GM18505 (cell line): ENCODE results near the gene WNT7B.

ENCODE experiments used
- ATAC-seq: cut with Tn5 transposase; IDR thresholded peaks from one replicate; pipeline ENCODE4 v1.9.1; 2021; ENCODE audit not compliant: unreplicated experiment
- POLR2A ChIP-seq: IDR thresholded peaks from 4 replicates; pipeline ENCODE4 v1.6.1; 2011; ENCODE audit warnings: borderline replicate concordance; ENCODE audit not compliant: insufficient read depth, insufficient read length; ENCODE audit errors: extremely low read depth

Gene WNT7B

GRCh38 chr22:45886540-45886939 lies 90.4 kb downstream of the WNT7B start:
- no peak for ATAC-seq
- TF ChIP-seq POLR2A = no peak

GRCh38 chr22:45885941-45886395 lies 91.0 kb downstream of the WNT7B start:
- TF ChIP-seq POLR2A = no peak
- no peak for ATAC-seq

- no peak for ATAC-seq
- TF ChIP-seq POLR2A = no peak
Observed at GRCh38 chr22:45885171-45885840, 91.7 kb downstream of the WNT7B start.

GRCh38 chr22:45884201-45885062 lies 92.5 kb downstream of the WNT7B start:
- ATAC-seq = no peak

GRCh38 chr22:45883811-45884170 lies 93.2 kb downstream of the WNT7B start:
- no peak for TF ChIP-seq POLR2A
- ATAC-seq = no peak

More at GRCh38 chr22:45884201-45885062, 92.5 kb downstream of the WNT7B start:
- no peak for TF ChIP-seq POLR2A

GRCh38 chr22:45882881-45883810 lies 93.8 kb downstream of the WNT7B start:
- TF ChIP-seq POLR2A = no peak
- no peak for ATAC-seq

- no peak for TF ChIP-seq POLR2A
- ATAC-seq = no peak
Observed at GRCh38 chr22:45881524-45881875, 95.5 kb downstream of the WNT7B start.

- no peak for ATAC-seq
- no peak for TF ChIP-seq POLR2A
Observed at GRCh38 chr22:45880716-45881523, 96.0 kb downstream of the WNT7B start.

GRCh38 chr22:45880091-45880715 lies 96.8 kb downstream of the WNT7B start:
- ATAC-seq = no peak
- TF ChIP-seq POLR2A = no peak

- ATAC-seq = no peak
- TF ChIP-seq POLR2A = no peak
Observed at GRCh38 chr22:45879552-45879949, 97.4 kb downstream of the WNT7B start.

GRCh38 chr22:45878901-45879551 lies 97.9 kb downstream of the WNT7B start:
- ATAC-seq = no peak
- no peak for TF ChIP-seq POLR2A
